AG09319 (cell line): ENCODE measurements around the gene BMAL2.
A peak's percentile ranks its signal among the peaks of the same experiment; 100 is the strongest.

Experiments used
- DNase-seq: peaks from one replicate; pipeline ENCODE4 v3.0.0-alpha.2; 2010; ENCODE audit warnings: low read depth; ENCODE audit errors: extremely low read depth
- CTCF ChIP-seq: IDR thresholded peaks from 2 replicates; pipeline ENCODE4 v1.5.1; 2011; ENCODE audit warnings: low read depth, mild to moderate bottlenecking, inconsistent platforms, low read length, moderate library complexity

Gene BMAL2

GRCh38 chr12:27324530-27324929 lies 8.1 kb upstream of the BMAL2 start:
- TF ChIP-seq CTCF, result no peak
- DNase-seq, result no peak

GRCh38 chr12:27330846-27331245 lies 1.8 kb upstream of the BMAL2 start:
- TF ChIP-seq CTCF, result no peak
- DNase-seq, result no peak

- DNase-seq, result peak; percentile 60
- TF ChIP-seq CTCF, result no peak
Observed at GRCh38 chr12:27331291-27331926, 1.2 kb upstream of the BMAL2 start.

- TF ChIP-seq CTCF, result no peak
- DNase-seq, result no peak
Observed at GRCh38 chr12:27331927-27332324, 710 bp upstream of the BMAL2 start.

GRCh38 chr12:27332407-27332713 lies 276 bp upstream of the BMAL2 start:
- DNase-seq, result no peak
- no peak for TF ChIP-seq CTCF

- DNase-seq, result no peak
- no peak for TF ChIP-seq CTCF
Observed at GRCh38 chr12:27333403-27334009, 870 bp downstream of the BMAL2 start.

GRCh38 chr12:27334042-27334720 lies 1.5 kb downstream of the BMAL2 start:
- no peak for TF ChIP-seq CTCF
- DNase-seq, result no peak
